Naive thymus-derived CD4-positive, alpha-beta T cell (primary cell): ENCODE measurements around the gene MB. TPM values are rescaled to one million over a fixed set of nuclear protein-coding genes. Genes with fewer than 3 reads are reported as not detected.

Experiments
- ATAC-seq: fragments of 150-1000 bp; cut with Tn5 transposase; 2 replicates; pipeline ENCODE4 v1.10.0; 2021; ENCODE audit warnings: mild to moderate bottlenecking, moderate library complexity
- CTCF ChIA-PET: fragments of 350-600 bp; sonication (Branson Sonifier 250); formaldehyde crosslinking; loops from one replicate; lab custom pipeline; 2021; ENCODE audit warnings: antibody characterized with exemption; lab: Charles Lee
- POLR2A ChIA-PET: fragments of 350-600 bp; sonication (Branson Sonifier 250); formaldehyde crosslinking; loops from one replicate; lab custom pipeline; 2021; ENCODE audit warnings: antibody characterized with exemption, inconsistent platforms; lab: Charles Lee
- DNase-seq, 9 donors: peaks; one replicate each; pipeline versions ENCODE4 v3.0.0 to v3.0.0-alpha.2; 2020 to 2022; ENCODE audit warnings: mixed read lengths in 1 of 9
- H3K27ac ChIP-seq: one replicate; pipeline ENCODE4 v1.7.0; 2013; ENCODE audit warnings: mild to moderate bottlenecking, low read depth, low read length, moderate library complexity
- H3K27me3 ChIP-seq, 2 donors: one replicate each; pipeline ENCODE4 v1.7.0; 2013; ENCODE audit warnings: low read length in 2 of 2, mild to moderate bottlenecking in 2 of 2, moderate library complexity in 2 of 2; ENCODE audit not compliant: control insufficient read depth in 2 of 2, insufficient read depth in 2 of 2
- H3K36me3 ChIP-seq, 3 experiments: 1 replicate in 2 of 3; 2 replicates in 1 of 3; pipeline ENCODE4 v1.7.0; 2013; ENCODE audit warnings: low read length in 3 of 3, mild to moderate bottlenecking in 3 of 3, moderate library complexity in 1 of 3; ENCODE audit not compliant: insufficient read depth in 3 of 3, control insufficient read depth in 2 of 3
- H3K4me1 ChIP-seq, 2 donors: one replicate each; pipeline ENCODE4 v1.7.0; 2013; ENCODE audit warnings: low read length in 2 of 2, mild to moderate bottlenecking in 2 of 2, moderate library complexity in 1 of 2; ENCODE audit not compliant: control insufficient read depth in 2 of 2, insufficient read depth in 2 of 2
- H3K4me3 ChIP-seq: 2 replicates; pipeline ENCODE4 v1.7.0; 2013; ENCODE audit warnings: mild to moderate bottlenecking, low read length
- H3K9me3 ChIP-seq, 3 experiments: 1 replicate in 2 of 3; 2 replicates in 1 of 3; pipeline ENCODE4 v1.7.0; 2013; ENCODE audit warnings: low read length in 3 of 3; ENCODE audit not compliant: control insufficient read depth in 2 of 3
- H3K27ac Mint-ChIP-seq, 9 donors: one replicate each; pipeline ENCODE4 v1.8.0; 2020 to 2022; ENCODE audit warnings: mixed read lengths in 9 of 9, mild to moderate bottlenecking in 8 of 9, moderate library complexity in 5 of 9, inconsistent platforms in 2 of 9
- H3K27me3 Mint-ChIP-seq, 5 donors: one replicate each; pipeline ENCODE4 v1.8.0; 2021 to 2022; ENCODE audit warnings: mixed read lengths in 5 of 5, mild to moderate bottlenecking in 1 of 5
- H3K36me3 Mint-ChIP-seq, 5 donors: one replicate each; pipeline ENCODE4 v1.8.0; 2020 to 2022; ENCODE audit warnings: mixed read lengths in 5 of 5, mild to moderate bottlenecking in 3 of 5, inconsistent platforms in 1 of 5
- H3K4me1 Mint-ChIP-seq, 7 donors: one replicate each; pipeline ENCODE4 v1.8.0; 2020 to 2022; ENCODE audit warnings: mixed read lengths in 7 of 7, mild to moderate bottlenecking in 3 of 7, inconsistent platforms in 1 of 7
- H3K4me3 Mint-ChIP-seq, 10 donors: one replicate each; pipeline ENCODE4 v1.8.0; 2020 to 2022; ENCODE audit warnings: mild to moderate bottlenecking in 10 of 10, mixed read lengths in 10 of 10, moderate library complexity in 6 of 10, inconsistent platforms in 2 of 10
- H3K9me3 Mint-ChIP-seq, 11 donors: one replicate each; pipeline ENCODE4 v1.8.0; 2020 to 2022; ENCODE audit warnings: mixed read lengths in 11 of 11, mild to moderate bottlenecking in 4 of 11, inconsistent platforms in 1 of 11, moderate library complexity in 1 of 11
- intact Hi-C, 2 donors: fragments of 100-400 bp; cut with micrococcal nuclease; formaldehyde crosslinking; loops; one replicate each; pipeline ENCODE4 v1.15.1; 2023
- polyA plus RNA-seq, 2 donors: library from polyadenylated mRNA; unstranded; fragments of 300-500 nt; fragmentation: Illumina TruSeq; gene quantifications; one replicate each; pipeline ENCODE4 v1.2.3, GENCODE V29; 2021
- total RNA-seq, 6 experiments: library from RNA in 5 of 6; stranded (reverse) in 5 of 6; gene quantifications; 1 replicate in 5 of 6; 2 replicates in 1 of 6; pipeline ENCODE4 v1.2.3 and lab custom pipeline; 2021 to 2026

MB gene
- total and polyA plus RNA-seq, 7 experiments from 2014 or later: 0.60 TPM; not detected in 6

DNA sequence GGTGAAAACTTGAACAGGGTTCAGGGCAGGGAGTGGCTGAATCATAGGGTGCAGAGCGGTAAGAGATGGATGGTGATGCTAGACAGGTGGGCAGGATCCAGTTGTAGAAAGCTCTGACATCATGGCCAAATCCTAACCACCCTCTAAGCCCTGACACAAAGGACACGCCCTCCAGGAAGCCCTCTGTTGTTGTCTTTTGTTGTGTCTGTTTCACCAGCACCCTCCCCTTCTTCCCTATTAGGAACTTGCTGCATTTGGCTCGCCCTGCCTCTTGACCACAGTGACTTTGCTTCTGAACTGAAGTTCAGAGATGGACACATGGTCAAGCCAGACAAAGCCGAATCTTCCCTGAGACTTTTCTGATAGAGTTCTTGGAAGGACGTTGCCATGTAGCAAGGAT, 16.9 kb upstream of the MB start:
- peaks cover 0 to 3% (median 0%) of the 10 kb centered on the region in 11 donors for H3K9me3 Mint-ChIP-seq
- no peaks in the 10 kb centered on the region for H3K4me1 ChIP-seq
- peaks cover 0 to 7% (median 0%) of the 10 kb centered on the region in 5 donors for H3K27me3 Mint-ChIP-seq
- peaks cover 15 to 29% (median 22%) of the 10 kb centered on the region in 7 donors for H3K4me1 Mint-ChIP-seq
- H3K27ac ChIP-seq: no peak overlapping the region
- no peaks in the 10 kb centered on the region for H3K27me3 ChIP-seq
- H3K36me3 Mint-ChIP-seq: peaks cover 0 to 1% (median 0%) of the 10 kb centered on the region in 5 donors
- intact Hi-C loops: no loop called here
- peak overlapping the region in 1 of 9 donors; percentile 3 for H3K27ac Mint-ChIP-seq
- DNase-seq: no peak
- H3K4me3 ChIP-seq: no peak overlapping the region
- no peaks in the 10 kb centered on the region for H3K36me3 ChIP-seq
- no peak overlapping the region for H3K4me3 Mint-ChIP-seq
- CTCF ChIA-PET: no interaction called here
- H3K9me3 ChIP-seq: no peaks in the 10 kb centered on the region
- peak; percentile 43 for ATAC-seq
- POLR2A ChIA-PET: no interaction called here

DNA sequence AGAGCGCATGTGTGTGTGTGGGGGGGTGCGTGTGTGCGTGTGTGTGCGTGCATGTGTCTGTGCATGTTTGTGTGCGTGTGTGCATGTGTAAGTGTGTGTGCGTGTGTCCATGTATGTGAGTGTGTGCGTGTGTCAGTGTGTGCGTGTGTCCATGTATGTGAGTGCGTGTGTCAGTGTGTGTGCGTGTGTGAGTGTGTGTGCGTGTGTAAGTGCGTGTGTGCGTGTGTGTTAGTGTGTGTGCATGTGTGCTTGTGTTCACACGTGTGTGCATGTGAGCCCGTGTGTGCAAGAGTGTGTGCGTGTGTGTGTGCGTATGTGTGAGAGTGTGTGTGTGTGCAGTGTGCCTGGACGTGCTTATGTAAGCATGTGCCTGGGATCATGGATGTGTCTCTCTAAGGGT, 16.4 kb upstream of the MB start:
- no peak overlapping the region for H3K4me3 ChIP-seq
- CTCF ChIA-PET: interaction anchor here (0.6 kb wide), 1 partner anchor 583 kb away, joined by 3 read pairs; no protein-coding TSS in a partner anchor
- POLR2A ChIA-PET: no interaction called here
- no peaks in the 10 kb centered on the region for H3K9me3 ChIP-seq
- DNase-seq (no peak), ATAC-seq (no peak)
- Mint-ChIP-seq H3K27me3 (peaks cover 0 to 7% (median 0%) of the 10 kb centered on the region in 5 donors), H3K4me3 (no peak overlapping the region), H3K4me1 (peaks cover 15 to 30% (median 22%) of the 10 kb centered on the region in 7 donors), H3K9me3 (peaks cover 0 to 3% (median 0%) of the 10 kb centered on the region in 11 donors), H3K27ac (peak overlapping the region in 7 of 9 donors; percentile 2 to 46 (median 4)), H3K36me3 (peaks cover 0 to 1% (median 0%) of the 10 kb centered on the region in 5 donors)
- H3K36me3 ChIP-seq: no peaks in the 10 kb centered on the region
- no peaks in the 10 kb centered on the region for H3K27me3 ChIP-seq
- no peak overlapping the region for H3K27ac ChIP-seq
- intact Hi-C loops: no loop called here
- no peaks in the 10 kb centered on the region for H3K4me1 ChIP-seq

DNA sequence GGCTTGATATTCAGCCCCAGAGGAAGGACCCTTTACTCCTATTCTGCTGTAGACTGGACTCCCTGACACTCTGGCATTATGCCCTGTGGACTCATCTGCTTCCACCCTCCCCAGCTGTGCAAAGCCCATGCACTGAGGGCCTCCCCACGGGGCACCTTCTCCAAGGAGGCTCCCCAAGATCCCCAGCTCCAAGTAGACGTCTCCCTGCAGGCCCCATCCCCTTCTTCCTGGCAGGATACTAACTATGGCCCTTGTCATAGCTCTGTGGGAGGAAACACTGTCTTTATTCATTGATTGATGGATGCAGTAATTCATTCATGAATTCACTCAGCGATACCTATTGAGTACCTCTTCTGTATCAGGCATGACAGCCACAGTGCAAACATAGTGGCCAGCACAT, 15.8 kb upstream of the MB start:
- Mint-ChIP-seq H3K4me1 (peaks cover 15 to 33% (median 22%) of the 10 kb centered on the region in 7 donors), H3K27ac (peak overlapping the region in 2 of 9 donors; percentile 28 to 46), H3K27me3 (peaks cover 0 to 6% (median 0%) of the 10 kb centered on the region in 5 donors), H3K9me3 (peaks cover 0 to 3% (median 0%) of the 10 kb centered on the region in 11 donors), H3K36me3 (peaks cover 0 to 1% (median 0%) of the 10 kb centered on the region in 5 donors), H3K4me3 (no peak overlapping the region)
- ATAC-seq (no peak), DNase-seq (no peak)
- H3K4me1 ChIP-seq: no peaks in the 10 kb centered on the region
- intact Hi-C loops: loop anchor here in 1 of 2 donors (1.0 kb wide), 1 partner anchor 106 kb away; no protein-coding TSS in a partner anchor
- H3K4me3 ChIP-seq: no peak overlapping the region
- no peaks in the 10 kb centered on the region for H3K9me3 ChIP-seq
- CTCF ChIA-PET: interaction anchor here (0.6 kb wide), 1 partner anchor 584 kb away, joined by 3 read pairs; no protein-coding TSS in a partner anchor
- POLR2A ChIA-PET: no interaction called here
- no peak overlapping the region for H3K27ac ChIP-seq
- no peaks in the 10 kb centered on the region for H3K36me3 ChIP-seq
- H3K27me3 ChIP-seq: no peaks in the 10 kb centered on the region

DNA sequence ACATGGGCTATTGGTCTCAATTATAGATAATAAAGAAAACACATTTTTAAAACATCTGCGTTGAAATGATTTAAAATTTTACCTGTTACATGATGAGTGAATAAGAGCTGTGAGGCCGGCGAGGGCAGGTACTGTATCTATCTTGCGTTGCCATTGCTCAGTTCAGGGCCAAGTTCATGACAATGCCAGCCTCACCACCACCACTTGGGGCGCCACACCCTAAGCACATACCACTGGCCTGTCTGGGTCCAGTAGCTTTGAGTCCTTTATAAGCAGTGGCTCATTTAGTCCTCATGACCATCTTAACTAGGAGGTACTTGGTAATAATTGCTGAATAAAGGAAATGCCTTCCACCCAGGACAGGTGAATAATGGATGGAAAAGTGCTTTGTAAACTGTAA, 14.5 kb upstream of the MB start:
- Mint-ChIP-seq H3K4me3 (no peak overlapping the region), H3K36me3 (peaks cover 0 to 1% (median 0%) of the 10 kb centered on the region in 5 donors), H3K4me1 (peaks cover 22 to 42% (median 31%) of the 10 kb centered on the region in 7 donors), H3K27ac (no peak overlapping the region), H3K27me3 (peaks cover 0 to 2% (median 0%) of the 10 kb centered on the region in 5 donors), H3K9me3 (peaks cover 0 to 3% (median 0%) of the 10 kb centered on the region in 11 donors)
- Histone ChIP-seq H3K27ac (no peak overlapping the region), H3K4me1 (peaks cover 0 to 10% of the 10 kb centered on the region in 2 donors), H3K36me3 (no peaks in the 10 kb centered on the region), H3K9me3 (no peaks in the 10 kb centered on the region), H3K4me3 (no peak overlapping the region), H3K27me3 (no peaks in the 10 kb centered on the region)
- intact Hi-C loops: no loop called here
- peak in 1 of 9 donors; percentile 25 for DNase-seq
- ATAC-seq: peak; percentile 61
- CTCF ChIA-PET: no interaction called here
- POLR2A ChIA-PET: no interaction called here

DNA sequence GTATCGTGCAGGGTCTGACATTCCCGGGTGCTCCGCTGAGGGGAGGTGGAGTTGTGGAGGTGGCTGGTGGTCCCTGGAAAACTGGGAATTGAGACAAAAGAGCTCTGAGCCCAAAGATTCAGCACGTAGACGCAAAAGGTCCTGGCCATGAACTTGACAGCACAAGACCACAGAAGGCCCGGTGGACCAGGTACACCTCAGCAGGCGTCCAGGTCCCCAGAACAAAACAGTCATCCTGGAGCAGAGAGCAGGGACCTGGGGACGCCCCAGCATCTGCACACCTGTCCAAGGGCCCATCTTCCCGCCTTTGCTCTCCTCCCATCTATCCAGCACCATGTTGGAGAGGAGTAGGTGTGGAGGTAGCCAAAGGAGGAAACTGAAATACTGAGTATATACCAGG, 13.8 kb upstream of the MB start:
- no peak for DNase-seq
- H3K27ac ChIP-seq: no peak overlapping the region
- H3K4me1 ChIP-seq: peaks cover 0 to 10% of the 10 kb centered on the region in 2 donors
- peaks cover 0 to 2% (median 0%) of the 10 kb centered on the region in 5 donors for H3K27me3 Mint-ChIP-seq
- H3K36me3 Mint-ChIP-seq: peaks cover 0 to 1% (median 0%) of the 10 kb centered on the region in 5 donors
- H3K4me1 Mint-ChIP-seq: peaks cover 22 to 42% (median 31%) of the 10 kb centered on the region in 7 donors
- no peak overlapping the region for H3K4me3 Mint-ChIP-seq
- ChIA-PET CTCF (interaction anchor here (0.9 kb wide), 1 partner anchor 32 kb away, joined by 3 read pairs; no protein-coding TSS in a partner anchor), POLR2A (no interaction called here)
- no peak overlapping the region for H3K4me3 ChIP-seq
- H3K9me3 Mint-ChIP-seq: peaks cover 0 to 3% (median 0%) of the 10 kb centered on the region in 11 donors
- H3K27me3 ChIP-seq: no peaks in the 10 kb centered on the region
- peak overlapping the region in 1 of 9 donors; percentile 36 for H3K27ac Mint-ChIP-seq
- ATAC-seq: no peak
- intact Hi-C loops: no loop called here
- no peaks in the 10 kb centered on the region for H3K36me3 ChIP-seq
- H3K9me3 ChIP-seq: no peaks in the 10 kb centered on the region

DNA sequence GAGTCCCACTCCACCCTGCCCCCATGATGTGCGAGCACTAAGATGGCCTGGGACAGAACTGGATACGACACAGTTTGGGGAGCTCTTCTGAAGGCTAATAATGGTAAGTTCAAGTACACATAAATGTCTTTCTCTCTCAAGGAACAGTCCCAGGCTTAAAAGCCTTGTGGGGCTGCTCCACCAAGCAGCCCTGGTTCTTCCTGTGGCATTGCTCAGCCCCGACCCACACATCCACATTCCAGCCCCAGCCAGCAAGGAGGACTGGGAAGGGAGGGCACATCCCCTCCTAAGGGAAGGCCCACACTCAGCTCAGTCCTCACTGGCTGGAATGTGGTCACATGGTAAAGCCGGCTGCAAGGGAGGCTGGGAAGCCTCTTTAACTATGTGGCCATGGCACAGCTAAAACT, 13.3 kb upstream of the MB start:
- CTCF ChIA-PET: interaction anchor here (0.9 kb wide), 1 partner anchor 32 kb away, joined by 3 read pairs; no protein-coding TSS in a partner anchor
- no peak overlapping the region for H3K4me3 ChIP-seq
- intact Hi-C loops: no loop called here
- H3K9me3 ChIP-seq: no peaks in the 10 kb centered on the region
- H3K27ac ChIP-seq: no peak overlapping the region
- DNase-seq (no peak), ATAC-seq (no peak)
- POLR2A ChIA-PET: no interaction called here
- peaks cover 0 to 3% (median 0%) of the 10 kb centered on the region in 11 donors for H3K9me3 Mint-ChIP-seq
- H3K27me3 ChIP-seq: no peaks in the 10 kb centered on the region
- H3K4me1 Mint-ChIP-seq: peaks cover 22 to 42% (median 31%) of the 10 kb centered on the region in 7 donors
- H3K36me3 ChIP-seq: no peaks in the 10 kb centered on the region
- peaks cover 0 to 3% (median 0%) of the 10 kb centered on the region in 5 donors for H3K27me3 Mint-ChIP-seq
- H3K4me1 ChIP-seq: peaks cover 0 to 10% of the 10 kb centered on the region in 2 donors
- H3K36me3 Mint-ChIP-seq: peaks cover 0 to 1% (median 0%) of the 10 kb centered on the region in 5 donors
- H3K4me3 Mint-ChIP-seq: no peak overlapping the region
- peak overlapping the region in 4 of 9 donors; percentile 8 to 77 (median 50) for H3K27ac Mint-ChIP-seq
